ENCODE measurements around the gene NOL9. TPM values are rescaled to one million over a fixed set of nuclear protein-coding genes. Genes with fewer than 3 reads are reported as not detected.

NOL9 gene
- total RNA-seq, 3 donors from 2014 or later: 20.0 to 28.3 (median 21.1) TPM

DNA sequence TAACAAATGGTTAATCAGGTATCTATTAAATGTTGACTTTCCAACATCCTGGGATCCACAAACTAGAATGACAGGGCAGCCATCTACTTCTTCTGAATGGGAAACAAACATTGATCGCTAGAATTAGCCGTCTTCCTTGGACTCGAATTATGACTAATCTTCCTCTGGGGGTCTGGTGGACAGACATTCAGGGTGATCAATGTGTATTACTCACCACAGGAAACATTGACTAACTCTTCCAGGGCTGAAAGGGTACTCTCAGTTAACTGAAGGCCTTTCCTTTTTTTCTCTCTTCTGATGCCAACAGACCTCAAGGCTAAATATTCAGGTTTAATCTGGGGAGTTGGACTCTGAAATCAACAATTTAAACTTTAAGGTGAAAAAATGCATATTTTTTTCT is 9.5 kb downstream of the NOL9 start:
- no peak overlapping the region for H3K4me3 ChIP-seq
- no peak for TF ChIP-seq CTCF (IDR thresholded peaks at IDR 0.05)
- H3K36me3 ChIP-seq (ENCODE audit: low read depth): no peaks in the 10 kb centered on the region
- ATAC-seq (no peak), DNase-seq (no peak)
- intact Hi-C loops (cut with DNase I, micrococcal nuclease): no loop called here
- H3K4me1 ChIP-seq (ENCODE audit: low read depth): no peaks in the 10 kb centered on the region
- no peaks in the 10 kb centered on the region for H3K9me3 ChIP-seq

DNA sequence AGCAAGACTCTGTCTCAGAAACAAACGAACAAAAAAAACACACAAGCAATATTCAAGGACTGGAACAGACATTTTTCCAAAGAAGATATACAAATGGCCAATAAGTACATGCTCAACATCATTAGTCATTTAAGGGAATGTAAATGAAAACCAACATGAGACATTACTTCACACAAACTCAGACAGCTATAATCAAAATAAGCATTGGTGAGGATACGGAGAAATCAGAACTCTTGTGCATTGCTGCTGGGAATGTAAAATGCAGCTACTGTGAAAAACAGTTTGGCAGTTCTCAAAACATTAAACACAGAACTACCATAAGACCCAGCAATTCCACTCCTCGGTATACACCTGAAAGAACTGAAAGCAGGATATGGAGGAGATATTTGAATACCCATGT is 15.4 kb downstream of the NOL9 start:
- Histone ChIP-seq H3K9me3 (no peaks in the 10 kb centered on the region), H3K4me3 (no peak overlapping the region), H3K4me1 (ENCODE audit: low read depth) (no peaks in the 10 kb centered on the region), H3K36me3 (ENCODE audit: low read depth) (no peaks in the 10 kb centered on the region)
- TF ChIP-seq CTCF (IDR thresholded peaks at IDR 0.05): no peak
- no peak for ATAC-seq
- no peak for DNase-seq
- intact Hi-C loops (cut with DNase I, micrococcal nuclease): no loop called here

DNA sequence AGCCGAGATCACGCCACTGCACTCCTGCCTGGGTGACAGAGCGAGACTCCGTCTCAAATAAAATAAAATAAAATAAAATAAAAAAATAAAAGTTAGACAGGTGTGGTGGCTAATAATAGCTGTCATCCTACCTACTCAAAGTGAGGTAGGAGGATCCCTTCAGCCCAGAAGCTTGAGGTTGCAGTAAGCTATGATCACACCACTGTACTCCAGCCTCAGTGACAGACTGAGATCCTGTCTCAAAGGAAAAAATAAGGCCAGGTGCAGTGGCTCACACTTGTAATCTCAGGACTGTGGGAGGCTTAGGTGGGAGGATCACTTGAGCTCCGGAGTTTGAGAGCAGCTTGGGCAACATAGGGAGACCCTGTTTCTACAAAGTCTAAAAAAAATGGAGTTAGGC is 18.0 kb downstream of the NOL9 start:
- intact Hi-C loops (cut with DNase I, micrococcal nuclease): no loop called here
- peaks cover 11% of the 10 kb centered on the region for H3K36me3 ChIP-seq (ENCODE audit: low read depth)

GRCh38 chr1:6535214-6535613 is 19.1 kb downstream of the NOL9 start:
- peak in 1 of 3 donors; percentile 5 for DNase-seq
- H3K4me3 ChIP-seq: no peak overlapping the region
- peaks cover 11% of the 10 kb centered on the region for H3K36me3 ChIP-seq (ENCODE audit: low read depth)
- no peaks in the 10 kb centered on the region for H3K4me1 ChIP-seq (ENCODE audit: low read depth)
- ATAC-seq: no peak
- H3K9me3 ChIP-seq: no peaks in the 10 kb centered on the region
- no peak for TF ChIP-seq CTCF (IDR thresholded peaks at IDR 0.05)
- intact Hi-C loops (cut with DNase I, micrococcal nuclease): no loop called here

More for the DNA sequence above, 18.0 kb downstream of the NOL9 start:
- Histone ChIP-seq H3K4me3 (no peak overlapping the region), H3K9me3 (no peaks in the 10 kb centered on the region), H3K4me1 (ENCODE audit: low read depth) (no peaks in the 10 kb centered on the region)
- no peak for TF ChIP-seq CTCF (IDR thresholded peaks at IDR 0.05)
- no peak for DNase-seq
- ATAC-seq: no peak

DNA sequence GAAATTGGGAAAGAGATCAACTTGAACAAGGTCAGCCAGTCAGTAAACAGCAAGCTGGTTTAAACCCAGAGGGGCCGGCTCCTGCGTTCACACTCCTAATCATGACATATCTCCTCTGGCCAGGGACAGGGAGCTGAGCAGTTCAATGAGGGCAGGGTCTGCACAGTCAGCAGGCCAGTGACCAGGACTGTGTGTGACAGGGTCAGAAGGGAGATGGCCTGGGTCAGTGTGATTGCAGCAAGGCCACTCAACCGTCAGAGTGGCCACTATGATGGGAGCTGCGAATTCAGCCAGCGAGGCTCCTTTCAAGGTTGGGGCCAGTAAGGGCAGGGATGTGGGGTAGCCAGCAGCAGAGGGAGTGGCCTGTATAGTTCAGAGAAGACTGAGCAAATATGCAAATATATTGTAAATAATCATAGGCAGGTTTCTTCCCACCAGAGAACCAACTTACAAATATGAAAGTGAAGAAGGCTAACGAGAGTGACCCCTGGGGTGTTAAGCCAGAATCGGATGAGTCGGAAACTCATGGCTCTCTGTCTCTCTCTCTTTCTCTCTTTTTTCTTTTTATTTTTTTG is 20.0 kb downstream of the NOL9 start:
- H3K9me3 ChIP-seq: no peaks in the 10 kb centered on the region
- peak in 1 of 3 donors; percentile 11 for DNase-seq
- H3K4me1 ChIP-seq (ENCODE audit: low read depth): no peaks in the 10 kb centered on the region
- no peak for ATAC-seq
- peaks cover 11% of the 10 kb centered on the region for H3K36me3 ChIP-seq (ENCODE audit: low read depth)
- intact Hi-C loops (cut with DNase I, micrococcal nuclease): no loop called here
- no peak overlapping the region for H3K4me3 ChIP-seq
- no peak for TF ChIP-seq CTCF (IDR thresholded peaks at IDR 0.05)

GRCh38 chr1:6531996-6532395 is 22.3 kb downstream of the NOL9 start:
- DNase-seq (peak in 1 of 3 donors; percentile 1), ATAC-seq (no peak)
- no peaks in the 10 kb centered on the region for H3K4me1 ChIP-seq (ENCODE audit: low read depth)
- intact Hi-C loops (cut with DNase I, micrococcal nuclease): no loop called here
- no peak for TF ChIP-seq CTCF (IDR thresholded peaks at IDR 0.05)
- peaks cover 11% of the 10 kb centered on the region for H3K36me3 ChIP-seq (ENCODE audit: low read depth)
- no peaks in the 10 kb centered on the region for H3K9me3 ChIP-seq
- no peak overlapping the region for H3K4me3 ChIP-seq

Measured in mucosa of descending colon (tissue), 3 donors.